Suprapubic skin (tissue), 4 donors: ENCODE results near the gene SUSD5.

ENCODE experiments used
- CTCF ChIP-seq, 2 donors: fragments of 200-600 bp in 1 of 2; fragments of 450-650 bp in 1 of 2; sonication (generic) in 1 of 2; IDR thresholded peaks; one replicate each; pipeline ENCODE4 v1.5.1; 2016 to 2019; ENCODE audit warnings: antibody characterized with exemption in 2 of 2, mild to moderate bottlenecking in 1 of 2, moderate library complexity in 1 of 2
- EP300 ChIP-seq: sonication (generic); formaldehyde crosslinking; IDR thresholded peaks from one replicate; pipeline ENCODE4 v1.6.1; 2017; ENCODE audit warnings: antibody characterized with exemption
- POLR2A ChIP-seq, 2 donors: fragments of 450-650 bp; IDR thresholded peaks; one replicate each; pipeline ENCODE4 v1.6.1; 2017; ENCODE audit warnings: antibody characterized with exemption in 2 of 2, mild to moderate bottlenecking in 2 of 2, moderate library complexity in 2 of 2
- POLR2AphosphoS5 ChIP-seq, 3 donors: sonication (generic); formaldehyde crosslinking; IDR thresholded peaks; one replicate each; pipeline ENCODE4 v1.6.1; 2017; ENCODE audit warnings: antibody characterized with exemption in 3 of 3

- no peak for TF ChIP-seq CTCF (IDR thresholded peaks at IDR 0.05)
- TF ChIP-seq POLR2A (IDR thresholded peaks at IDR 0.05), result no peak
- no peak for TF ChIP-seq EP300
- no peak for TF ChIP-seq POLR2AphosphoS5 (IDR thresholded peaks at IDR 0.05)
These were observed 44.5 kb downstream of the SUSD5 start for GRCh38 chr3:33174095-33174494.
